K562 (cell line): ENCODE data around the gene HMGXB3. TPM values are rescaled to one million over a fixed set of nuclear protein-coding genes. Genes with fewer than 3 reads are reported as not detected.

Source experiments
- ATAC-seq: fragments of 200-7000 bp; cut with Tn5 transposase; 3 replicates; pipeline ENCODE4 v1.9.1; 2020; ENCODE audit warnings: moderate library complexity
- BruUV-seq: library from RNA; stranded (reverse); fragments of 400-500 nt; replicated peaks from 2 replicates; lab custom pipeline; 2021; lab: Mats Ljungman, UMichigan
- CTCF ChIA-PET: fragments of 300-600 bp; formaldehyde crosslinking; extraction: SDS; loops from one replicate; lab custom pipeline; 2021; ENCODE audit warnings: low intra/inter-chr PET ratio; lab: Yijun Ruan, JAX
- POLR2A ChIA-PET: fragments of 300-600, 350-650 bp; sonication (Branson Sonifier 250); formaldehyde crosslinking; extraction: SDS; loops from one replicate; lab custom pipeline; 2021; ENCODE audit warnings: antibody characterized with exemption, inconsistent platforms; lab: Yijun Ruan, JAX
- DNase-seq, 4 experiments: peaks; one replicate each; pipeline versions ENCODE4 v3.0.0 to v3.0.0-alpha.2; 2011 to 2018; ENCODE audit warnings: low spot score in 3 of 4, mixed read lengths in 3 of 4; ENCODE audit errors: extremely low read depth in 1 of 4
- FAIRE-seq: peaks from 2 replicates; lab custom pipeline; 2011; peaks lifted over from hg19 to GRCh38; lab: Jason Lieb, UNC
- H2AFZ ChIP-seq: 2 replicates; pipeline ENCODE4 v1.6.0; 2011; ENCODE audit warnings: low read depth, low read length, control low read depth, inconsistent platforms
- H3K27ac ChIP-seq: fragments of 200-600 bp; 3 replicates; pipeline ENCODE4 v1.8.0; 2011; ENCODE audit warnings: low read depth, mild to moderate bottlenecking, control low read depth, inconsistent platforms, low read length, moderate library complexity, mixed read lengths; ENCODE audit errors: extremely low read depth
- H3K27me3 ChIP-seq, 2 experiments: fragments of 300-600 bp in 1 of 2; 2 replicates in 1 of 2; 3 replicates in 1 of 2; pipeline versions ENCODE4 v1.6.0 to v1.8.0; 2011; ENCODE audit warnings: inconsistent platforms in 2 of 2, low read length in 2 of 2, mild to moderate bottlenecking in 1 of 2, mixed read lengths in 1 of 2, moderate library complexity in 1 of 2; ENCODE audit not compliant: control insufficient read depth in 2 of 2, insufficient read depth in 2 of 2
- H3K36me3 ChIP-seq: fragments of 300-600 bp; 3 replicates; pipeline ENCODE4 v1.8.0; 2011; ENCODE audit warnings: mild to moderate bottlenecking, low read length, inconsistent platforms; ENCODE audit not compliant: control insufficient read depth, insufficient read depth
- H3K4me1 ChIP-seq, 2 experiments: fragments of 200-600 bp in 1 of 2; replicated peaks in 1 of 2; 2 replicates in 1 of 2; 3 replicates in 1 of 2; pipeline versions ENCODE4 v1.5.1 to v1.8.0; 2011; ENCODE audit warnings: inconsistent platforms in 2 of 2, low read length in 2 of 2, mild to moderate bottlenecking in 1 of 2, mixed read lengths in 1 of 2, moderate library complexity in 1 of 2; ENCODE audit not compliant: control insufficient read depth in 2 of 2, insufficient read depth in 2 of 2
- H3K4me2 ChIP-seq: 2 replicates; pipeline ENCODE4 v1.6.1; 2011; ENCODE audit warnings: low read length, control low read depth, inconsistent platforms, mixed read lengths; ENCODE audit not compliant: insufficient read depth
- H3K4me3 ChIP-seq: fragments of 200-600 bp; sonication (generic), shearing (Covaris generic); 2 replicates; pipeline ENCODE4 v1.5.1; 2016; ENCODE audit warnings: control low read depth, inconsistent platforms
- H3K79me2 ChIP-seq: fragments of 200-600 bp; 3 replicates; pipeline ENCODE4 v1.8.0; 2011; ENCODE audit warnings: low read length, inconsistent platforms; ENCODE audit not compliant: control insufficient read depth, insufficient read depth
- H3K9ac ChIP-seq, 2 experiments: 2 replicates each; pipeline versions ENCODE4 v1.6.0 to v1.6.1; 2011; ENCODE audit warnings: low read depth in 2 of 2, low read length in 2 of 2, control low read depth in 1 of 2, inconsistent platforms in 1 of 2, mild to moderate bottlenecking in 1 of 2, mixed read lengths in 1 of 2; ENCODE audit not compliant: insufficient read depth in 1 of 2
- H3K9me1 ChIP-seq: one replicate; pipeline ENCODE4 v1.6.0; 2011; ENCODE audit warnings: inconsistent platforms, mild to moderate bottlenecking, low read length, moderate library complexity; ENCODE audit not compliant: control insufficient read depth, insufficient read depth
- H3K9me3 ChIP-seq: replicated peaks from 2 replicates; pipeline ENCODE4 v1.5.1; 2011; ENCODE audit warnings: low read depth, low read length, inconsistent platforms; ENCODE audit not compliant: control insufficient read depth, insufficient read depth
- H4K20me1 ChIP-seq: replicated peaks from 2 replicates; pipeline ENCODE4 v1.6.1; 2011; ENCODE audit warnings: low read length, inconsistent platforms, mixed read lengths; ENCODE audit not compliant: control insufficient read depth, insufficient read depth
- CTBP1 ChIP-seq: fragments of 450-650 bp; IDR thresholded peaks from 2 replicates; pipeline ENCODE4 v1.6.1; 2016; ENCODE audit warnings: borderline replicate concordance
- CTCF ChIP-seq, 3 experiments: IDR thresholded peaks in 2 of 3; conservative IDR thresholded peaks in 1 of 3; 2 replicates each; pipeline ENCODE4 v1.5.1; 2011 to 2012; ENCODE audit warnings: low read length in 3 of 3, mild to moderate bottlenecking in 3 of 3, control low read depth in 2 of 3, improper control_type of control experiment in 1 of 3, inconsistent platforms in 1 of 3, low read depth in 1 of 3, mixed read lengths in 1 of 3, moderate library complexity in 1 of 3; ENCODE audit not compliant: insufficient read depth in 2 of 3
- RAD21 ChIP-seq, 2 experiments: fragments of 250-450 bp in 1 of 2; fragments of 450-650 bp in 1 of 2; sonication (Bioruptor Pico) in 1 of 2; formaldehyde crosslinking in 1 of 2; IDR thresholded peaks in 1 of 2; conservative IDR thresholded peaks in 1 of 2; 2 replicates each; pipeline versions ENCODE4 v1.4.0 to v1.8.0; 2020 to 2022; ENCODE audit warnings: mild to moderate bottlenecking in 2 of 2, moderate library complexity in 1 of 2
- ZSCAN32 ChIP-seq: fragments of 450-650 bp; formaldehyde crosslinking; IDR thresholded peaks from 2 replicates; pipeline ENCODE4 v1.4.0; 2020; ENCODE audit warnings: mild to moderate bottlenecking, moderate library complexity
- WGBS: fragments of 100-300 bp; shearing (Covaris generic); methylation state at CpG from one replicate; pipeline ENCODE4 v1.1.6; 2016; ENCODE audit warnings: low coverage, mixed read lengths; ENCODE audit not compliant: insufficient coverage; ENCODE audit errors: missing lambda C conversion rate; 5-methylcytosine and 5-hydroxymethylcytosine counted together
- in situ Hi-C: fragments of 300-500 bp; cut with MboI; formaldehyde crosslinking; loops from 4 replicates; pipeline ENCODE4 v1.15.0; 2018; ENCODE audit warnings: inconsistent platforms, mixed read lengths
- intact Hi-C: fragments of 100-400 bp; cut with micrococcal nuclease; formaldehyde crosslinking; loops from 2 replicates; pipeline ENCODE4 v1.14.2; 2022
- polyA plus RNA-seq, 8 experiments: library from polyadenylated mRNA; depleted of rRNA in 4 of 8; stranded (reverse) in 5 of 8; unstranded in 3 of 8; fragments of >200 nt; fragmentation: Nextera tagmentation in 2 of 8; fragmentation: Illumina TruSeq in 1 of 8; extraction: Ambion mirVana in 2 of 8; extraction: Trizol in 1 of 8; gene quantifications; 2 replicates each; pipeline versions ENCODE4 v1.2.1 to v1.2.3, GENCODE V29; 2011 to 2014; ENCODE audit warnings: inconsistent platforms in 1 of 8, missing spikeins in 1 of 8
- total RNA-seq, 7 experiments: library from RNA; depleted of rRNA in 6 of 7; stranded (reverse); fragments of >200 nt in 6 of 7; fragmentation: Illumina TruSeq in 2 of 7; extraction: Trizol in 2 of 7; gene quantifications; 2 replicates each; pipeline versions ENCODE4 v1.2.1 to v1.2.3, GENCODE V29; 2011 to 2021; ENCODE audit warnings: low replicate concordance in 1 of 7
- TF ChIP-seq, protein P1 (sequence below): fragments of 450-650 bp; IDR thresholded peaks from 2 replicates; pipeline ENCODE4 v1.6.1; 2016

Gene HMGXB3
- total and polyA plus RNA-seq, 9 of the 15 experiments (the other 6 are each of a cell fraction or from before 2014, with no cell fraction given), result 1.8 to 44.1 (median 32.2) TPM

DNA sequence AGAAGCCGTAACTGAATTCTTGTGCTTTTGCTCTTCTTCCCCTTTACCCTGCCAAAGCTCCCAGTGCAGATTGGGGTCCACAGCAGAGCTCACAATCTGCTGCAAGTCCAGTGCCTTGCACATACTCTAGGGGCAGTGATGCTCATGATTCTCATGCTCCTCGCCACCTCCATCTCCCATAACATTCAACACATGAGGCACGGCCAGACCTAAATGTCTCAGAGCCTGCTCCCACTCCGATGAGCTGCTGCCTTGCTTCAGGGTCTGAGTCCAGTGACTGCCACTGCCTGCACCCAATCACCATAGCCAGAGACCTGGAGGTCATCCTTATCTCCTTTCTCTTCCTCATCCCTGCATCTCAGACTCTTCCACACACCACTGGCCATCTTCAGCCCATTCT, 75.3 kb downstream of the HMGXB3 start:
- BruUV-seq, result no TSS peak

More for the DNA sequence above, 75.3 kb downstream of the HMGXB3 start:
- Histone ChIP-seq H2AFZ (no peak overlapping the region), H3K27me3 (peaks cover 26 to 72% of the 10 kb centered on the region in 2 experiments), H3K4me1 (peaks cover 0 to 4% of the 10 kb centered on the region in 2 experiments; a peak in 2 of 5 replicates), H3K27ac (no peak overlapping the region), H3K36me3 (no peaks in the 10 kb centered on the region), H3K9ac (no peak overlapping the region), H3K9me1 (no peaks in the 10 kb centered on the region), H4K20me1 (peaks cover 12% of the 10 kb centered on the region; the same call in 1 of the 2 replicates), H3K9me3 (no peaks in the 10 kb centered on the region), H3K4me3 (no peak overlapping the region), H3K4me2 (no peak overlapping the region; the same call in 1 of the 2 replicates), H3K79me2 (no peaks in the 10 kb centered on the region)
- TF ChIP-seq RAD21 (CRISPR knock-in tag; conservative IDR thresholded peaks at IDR 0.05 in 1 of 2, IDR thresholded peaks at IDR 0.05 in 1 of 2), result peak in 1 of 2 experiments; percentile 42; a peak in 2 of 4 replicates
- peak; percentile 36 to 46 (median 38); a peak in 3 of 6 replicates for TF ChIP-seq CTCF (IDR thresholded peaks at IDR 0.05 in 2 of 3, conservative IDR thresholded peaks at IDR 0.05 in 1 of 3; ENCODE audit: insufficient read depth in 2 of 3, low read depth in 1 of 3, low read length in 3 of 3)
- TF ChIP-seq ZSCAN32 (CRISPR knock-in tag), result no peak
- TF ChIP-seq CTBP1, result 0 out of 2 replicates have a peak, but pooled peaks have one; percentile 25
- TF ChIP-seq, protein P1, sequence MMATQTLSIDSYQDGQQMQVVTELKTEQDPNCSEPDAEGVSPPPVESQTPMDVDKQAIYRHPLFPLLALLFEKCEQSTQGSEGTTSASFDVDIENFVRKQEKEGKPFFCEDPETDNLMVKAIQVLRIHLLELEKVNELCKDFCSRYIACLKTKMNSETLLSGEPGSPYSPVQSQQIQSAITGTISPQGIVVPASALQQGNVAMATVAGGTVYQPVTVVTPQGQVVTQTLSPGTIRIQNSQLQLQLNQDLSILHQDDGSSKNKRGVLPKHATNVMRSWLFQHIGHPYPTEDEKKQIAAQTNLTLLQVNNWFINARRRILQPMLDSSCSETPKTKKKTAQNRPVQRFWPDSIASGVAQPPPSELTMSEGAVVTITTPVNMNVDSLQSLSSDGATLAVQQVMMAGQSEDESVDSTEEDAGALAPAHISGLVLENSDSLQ, result peak; percentile 51
- ATAC-seq (peak; percentile 85), DNase-seq (peak in 2 of 4 experiments; percentile 27 to 40), FAIRE-seq (peak; percentile 49)
- in situ Hi-C loops, result no loop called here
- 0% methylated on average over 4 of the region's 4 CpGs for WGBS
- ChIA-PET POLR2A (interaction anchor here (0.6 to 1.3 kb wide), 5 partner anchors 21 to 627 kb away, joined by 3 to 5 read pairs (median 3); no protein-coding TSS in a partner anchor), CTCF (interaction anchor here (0.6 kb wide), 1 partner anchor 22 kb away, joined by 3 read pairs; no protein-coding TSS in a partner anchor)
- intact Hi-C loops, result loop anchor here (10.0 kb wide), 1 partner anchor 49 kb away; no protein-coding TSS in a partner anchor
